Measurements from ENCODE around the gene EXOSC9. TPM values are rescaled to one million over a fixed set of nuclear protein-coding genes. Genes with fewer than 3 reads are reported as not detected.

EXOSC9 gene
- total and polyA plus RNA-seq, 2 of the 8 experiments (the other 6 are each of a cell fraction or from before 2014, with no cell fraction given): 33.2 to 54.9 TPM

GRCh38 chr4:121824171-121824527 is 23.0 kb downstream of the EXOSC9 start:
- Histone ChIP-seq H4K91ac (replicated peaks; ENCODE audit: insufficient read length, low read length) (no peak overlapping the region), H3K9me3 (ENCODE audit: insufficient read depth in 2 of 2, low read depth in 1 of 2, low read length in 1 of 2) (no peaks in the 10 kb centered on the region), H3K18ac (ENCODE audit: extremely low read depth, low read length) (no peak overlapping the region), H3K23ac (ENCODE audit: insufficient read length) (no peak overlapping the region), H3K36me3 (ENCODE audit: control insufficient read depth in 2 of 4, insufficient read depth in 4 of 4, low read length in 3 of 4) (peaks cover 16 to 29% (median 21%) of the 10 kb centered on the region in 4 experiments), H3K4me2 (ENCODE audit: insufficient read depth in 1 of 2, low read depth in 2 of 2, low read length in 2 of 2) (peak overlapping the region; percentile 55 to 60), H2BK20ac (ENCODE audit: low read length) (no peak overlapping the region), H3K79me1 (ENCODE audit: low read depth, low read length) (no peaks in the 10 kb centered on the region; the same call in 1 of the 2 replicates), H3K4me1 (replicated peaks in 1 of 4; ENCODE audit: control insufficient read depth in 3 of 4, insufficient read depth in 4 of 4, low read length in 3 of 4) (no peaks in the 10 kb centered on the region; a peak in 2 of 7 replicates), H3K23me2 (ENCODE audit: low read depth, low read length) (no peaks in the 10 kb centered on the region), H2BK120ac (replicated peaks; ENCODE audit: low read depth, low read length) (no peak overlapping the region), H2BK15ac (ENCODE audit: low read length) (no peak overlapping the region), H2BK5ac (ENCODE audit: low read depth, low read length) (no peak overlapping the region), H4K20me1 (replicated peaks in 1 of 2; ENCODE audit: control insufficient read depth in 1 of 2, insufficient read depth in 2 of 2, low read length in 2 of 2) (no peaks in the 10 kb centered on the region), H3K14ac (ENCODE audit: insufficient read length) (no peak overlapping the region), H4K5ac (ENCODE audit: insufficient read length, low read depth, low read length) (peak overlapping the region; percentile 83), H3K27ac (ENCODE audit: low read depth, low read length) (peak overlapping the region; percentile 5; the same call in 1 of the 2 replicates), H3K9ac (replicated peaks in 1 of 4; ENCODE audit: extremely low read depth in 1 of 4, low read depth in 3 of 4, low read length in 3 of 4) (peak overlapping the region; percentile 56 to 84 (median 66); a peak in 6 of 7 replicates), H2BK12ac (ENCODE audit: low read depth, low read length) (no peak overlapping the region), H3K4me3 (ENCODE audit: extremely low read depth in 1 of 4, insufficient read depth in 2 of 4, low read depth in 3 of 4, low read length in 4 of 4) (peak overlapping the region; percentile 72 to 100 (median 98)), H3K56ac (replicated peaks; ENCODE audit: insufficient read length, low read depth, low read length) (no peak overlapping the region), H4K8ac (ENCODE audit: extremely low read depth, insufficient read depth, low read length) (no peak overlapping the region), H3K27me3 (replicated peaks in 1 of 4; ENCODE audit: control insufficient read depth in 3 of 4, extremely low read depth in 1 of 4, insufficient read depth in 3 of 4, low read length in 3 of 4) (no peaks in the 10 kb centered on the region), H3K79me2 (ENCODE audit: control insufficient read depth in 1 of 2, insufficient read depth in 2 of 2, low read length in 2 of 2) (peaks cover 5 to 28% of the 10 kb centered on the region in 2 experiments; a peak in 3 of 4 replicates), H2AK5ac (ENCODE audit: low read depth, low read length) (no peak overlapping the region), H2AFZ (ENCODE audit: low read length) (peak overlapping the region; percentile 54), H3K4ac (replicated peaks; ENCODE audit: insufficient read length, low read depth, low read length) (no peak overlapping the region)
- no peak for TF ChIP-seq EGR1 (IDR thresholded peaks at IDR 0.05; ENCODE audit: borderline replicate concordance, low read depth, low read length)
- no peak for TF ChIP-seq JUND (IDR thresholded peaks at IDR 0.05; ENCODE audit: low read length)
- TF ChIP-seq SAP30 (IDR thresholded peaks at IDR 0.05; ENCODE audit: insufficient read depth, insufficient replicate concordance, low read length): no peak
- peak; percentile 11 for TF ChIP-seq ASH2L (IDR thresholded peaks at IDR 0.05; ENCODE audit: low read length)
- TF ChIP-seq SUZ12 (IDR thresholded peaks at IDR 0.05; ENCODE audit: low read length): no peak
- DNase-seq (ENCODE audit: low read depth in 1 of 2, low spot score in 2 of 2): no peak
- FAIRE-seq: no peak
- ChIA-PET POLR2A (ENCODE audit: partially characterized antibody) (interaction anchor here (0.6 to 12.6 kb wide), 10 partner anchors 8 to 62 kb away, joined by 3 to 246 read pairs (median 4); partner anchors contain the start of gene EXOSC9), CTCF (ENCODE audit: partially characterized antibody) (interaction anchor here (0.6 to 1.2 kb wide), 3 partner anchors 10 to 76 kb away, joined by 3 read pairs; partner anchors contain the start of gene SMIM43)
- WGBS, 2 experiments (ENCODE audit: extremely low coverage in 1 of 2, insufficient coverage in 1 of 2, insufficient read length in 1 of 2, insufficient replicate concordance in 2 of 2, low coverage in 1 of 2, low lambda C conversion rate in 2 of 2, missing lambda C conversion rate in 1 of 2): 17% methylated on average over 8 of the region's 8 CpGs; no CpG with 5 or more reads in 1 of the 2 experiments

Data from H1 (cell line).